Endothelial cell of umbilical vein (primary cell): ENCODE results near the gene CEP128. TPM values are rescaled to one million over a fixed set of nuclear protein-coding genes. Genes with fewer than 3 reads are reported as not detected.

Source experiments
- BruUV-seq: library from RNA; stranded (reverse); fragments of 400-500 nt; replicated peaks from 2 replicates; lab custom pipeline; 2021; lab: Mats Ljungman, UMichigan
- CTCF ChIA-PET: fragments of 300-600, 350-600 bp; sonication (Branson Sonifier 250); formaldehyde crosslinking; loops from one replicate; lab custom pipeline; 2021; ENCODE audit warnings: antibody characterized with exemption, inconsistent platforms; lab: Charles Lee
- POLR2A ChIA-PET: fragments of 300-600, 350-600 bp; sonication (Branson Sonifier 250); formaldehyde crosslinking; loops from one replicate; lab custom pipeline; 2021; ENCODE audit warnings: antibody characterized with exemption, inconsistent platforms; lab: Charles Lee
- DNase-seq: peaks from one replicate; pipeline ENCODE4 v3.0.0-alpha.2; 2011; ENCODE audit warnings: low read depth, low spot score
- FAIRE-seq: peaks from 2 replicates; lab custom pipeline; 2011; peaks lifted over from hg19 to GRCh38; lab: Jason Lieb, UNC
- H2AFZ ChIP-seq: 2 replicates; pipeline ENCODE4 v1.6.0; 2012; ENCODE audit warnings: low read depth, low read length, control low read depth, inconsistent platforms
- H3K27ac ChIP-seq: 2 replicates; pipeline ENCODE4 v1.5.1; 2011; ENCODE audit warnings: low read depth, mild to moderate bottlenecking, control low read depth, low read length, moderate library complexity; ENCODE audit not compliant: insufficient read depth
- H3K27me3 ChIP-seq, 2 experiments: 2 replicates each; pipeline versions ENCODE4 v1.6.0 to v1.6.1; 2011; ENCODE audit warnings: low read length in 2 of 2, mixed read lengths in 1 of 2; ENCODE audit not compliant: control insufficient read depth in 2 of 2, insufficient read depth in 2 of 2
- H3K36me3 ChIP-seq, 2 experiments: 2 replicates in 1 of 2; 3 replicates in 1 of 2; pipeline ENCODE4 v1.5.1; 2011; ENCODE audit warnings: low read length in 2 of 2, mild to moderate bottlenecking in 1 of 2, moderate library complexity in 1 of 2; ENCODE audit not compliant: control insufficient read depth in 2 of 2, insufficient read depth in 2 of 2; ENCODE audit errors: extremely low read depth in 1 of 2
- H3K4me1 ChIP-seq: 3 replicates; pipeline ENCODE4 v1.5.1; 2011; ENCODE audit warnings: mild to moderate bottlenecking, low read length; ENCODE audit not compliant: control insufficient read depth, insufficient read depth; ENCODE audit errors: extremely low read depth
- H3K4me2 ChIP-seq: 2 replicates; pipeline ENCODE4 v1.6.1; 2011; ENCODE audit warnings: low read length, control low read depth, mixed read lengths; ENCODE audit not compliant: insufficient read depth
- H3K4me3 ChIP-seq, 3 experiments: fragments of 200-600 bp in 1 of 3; sonication (generic), shearing (Covaris generic) in 1 of 3; replicated peaks in 1 of 3; 2 replicates each; pipeline ENCODE4 v1.5.1; 2011 to 2016; ENCODE audit warnings: control low read depth in 3 of 3, low read length in 3 of 3, mild to moderate bottlenecking in 2 of 3, inconsistent platforms in 1 of 3, low read depth in 1 of 3, moderate library complexity in 1 of 3; ENCODE audit not compliant: insufficient read depth in 1 of 3
- H3K79me2 ChIP-seq: 2 replicates; pipeline ENCODE4 v1.6.0; 2012; ENCODE audit warnings: low read length, inconsistent platforms; ENCODE audit not compliant: control insufficient read depth, insufficient read depth
- H3K9ac ChIP-seq: replicated peaks from 2 replicates; pipeline ENCODE3; 2011; ENCODE audit warnings: low read length, control low read depth; ENCODE audit not compliant: insufficient read depth; ENCODE audit errors: extremely low read depth
- H3K9me1 ChIP-seq: replicated peaks from 3 replicates; pipeline ENCODE4 v1.6.0; 2011; ENCODE audit warnings: mild to moderate bottlenecking, low read length; ENCODE audit not compliant: control insufficient read depth, insufficient read depth; ENCODE audit errors: extremely low read depth
- H3K9me3 ChIP-seq: replicated peaks from 2 replicates; pipeline ENCODE4 v1.5.1; 2012; ENCODE audit warnings: low read length, inconsistent platforms; ENCODE audit not compliant: control insufficient read depth, insufficient read depth
- H4K20me1 ChIP-seq: replicated peaks from 2 replicates; pipeline ENCODE3; 2011; ENCODE audit warnings: mild to moderate bottlenecking, low read length; ENCODE audit not compliant: control insufficient read depth, insufficient read depth; ENCODE audit errors: extremely low read depth
- FOS ChIP-seq: IDR thresholded peaks from 2 replicates; pipeline ENCODE4 v1.6.1; 2011; ENCODE audit warnings: mild to moderate bottlenecking, low read length, moderate library complexity, borderline replicate concordance; ENCODE audit not compliant: insufficient read depth
- GATA2 ChIP-seq: IDR thresholded peaks from 2 replicates; pipeline ENCODE4 v1.7.0; 2011; ENCODE audit warnings: low read depth, mild to moderate bottlenecking, moderate library complexity, mixed read lengths, low read length; ENCODE audit not compliant: insufficient read length, insufficient read depth
- JUN ChIP-seq: IDR thresholded peaks from 2 replicates; pipeline ENCODE4 v1.6.1; 2011; ENCODE audit warnings: borderline replicate concordance, low read depth; ENCODE audit not compliant: insufficient read length, insufficient read depth
- MYC ChIP-seq: IDR thresholded peaks from one replicate; pipeline ENCODE4 v1.6.1; 2011; ENCODE audit warnings: mild to moderate bottlenecking, low read depth, low read length
- POLR2AphosphoS5 ChIP-seq: IDR thresholded peaks from 2 replicates; pipeline ENCODE4 v1.6.1; 2012; ENCODE audit warnings: low read depth, mild to moderate bottlenecking, control low read depth, low read length, moderate library complexity; ENCODE audit not compliant: insufficient read depth
- dilution Hi-C: fragments of 300-500 bp; cut with MboI; formaldehyde crosslinking; loops from one replicate; pipeline ENCODE4 v1.15.0; 2019; ENCODE audit warnings: low sequenced_read_pairs; ENCODE audit not compliant: extremely low pct_ligation_motif_present
- intact Hi-C: fragments of 100-400 bp; cut with micrococcal nuclease; formaldehyde crosslinking; loops from one replicate; pipeline ENCODE4 v1.10.0; 2022
- polyA plus RNA-seq, 4 experiments: library from polyadenylated mRNA; depleted of rRNA in 3 of 4; stranded (reverse) in 3 of 4; unstranded in 1 of 4; fragments of >200 nt; gene quantifications; 2 replicates each; pipeline versions ENCODE4 v1.2.1 to v1.2.3, GENCODE V29; 2011 to 2012; ENCODE audit warnings: missing spikeins in 1 of 4
- total RNA-seq: library from RNA; stranded (reverse); gene quantifications from 2 replicates; pipeline ENCODE4 v1.2.3, GENCODE V29; 2021
- TF ChIP-seq, protein P1 (sequence below): IDR thresholded peaks from 2 replicates; pipeline ENCODE4 v1.6.1; 2011; ENCODE audit not compliant: insufficient read depth, insufficient read length

Gene CEP128
- total and polyA plus RNA-seq, 2 donors (not counting 3 experiments of a cell fraction or from before 2014, with no cell fraction given): 0.91 to 23.7 TPM

DNA sequence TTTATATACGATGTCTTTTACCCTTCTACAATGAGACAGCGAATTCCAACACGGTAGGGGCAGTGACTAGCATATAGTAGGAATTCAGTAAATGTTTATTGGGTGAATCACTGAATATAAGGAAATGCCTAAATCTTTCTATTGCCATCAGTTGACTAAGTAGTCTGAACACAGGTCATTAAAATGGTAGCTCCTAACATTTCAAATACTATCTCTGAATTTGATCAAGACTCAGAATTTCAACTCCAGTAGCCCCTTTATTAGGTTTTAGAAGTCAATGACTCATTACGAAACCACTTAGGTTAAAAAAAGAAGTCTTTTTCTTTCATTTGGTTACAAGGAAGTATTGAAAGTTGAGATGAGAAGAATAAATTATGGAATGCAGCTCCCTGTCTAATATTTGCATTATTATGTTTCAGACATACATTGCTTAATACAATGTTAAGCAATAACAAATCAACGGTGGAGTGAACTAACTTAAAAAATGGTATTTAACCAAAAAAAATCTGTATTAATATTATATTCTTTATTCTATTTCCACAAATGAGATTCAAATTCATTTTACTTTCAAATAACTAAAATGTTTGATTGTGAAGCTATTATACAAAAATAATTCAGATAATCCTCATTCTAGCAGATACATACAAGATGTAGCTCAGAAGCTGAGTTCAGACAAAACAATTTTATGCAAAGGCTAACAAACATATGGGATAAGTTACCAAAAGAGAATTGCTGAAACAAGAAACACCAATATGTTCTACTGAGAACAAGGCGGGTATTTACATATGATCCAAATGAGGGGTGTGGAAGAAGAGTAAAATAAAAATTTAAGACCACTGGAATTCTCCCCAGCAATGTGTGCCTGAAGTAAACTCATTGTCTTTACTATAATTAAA, 302.7 kb downstream of the CEP128 start:
- Histone ChIP-seq H3K79me2 (no peaks in the 10 kb centered on the region), H3K4me2 (peak overlapping the region; percentile 67), H2AFZ (no peak overlapping the region), H3K27ac (peak overlapping the region; percentile 98), H3K9ac (peak overlapping the region; percentile 81), H3K9me1 (no peaks in the 10 kb centered on the region), H3K9me3 (no peaks in the 10 kb centered on the region), H3K4me1 (peaks cover 38% of the 10 kb centered on the region), H4K20me1 (no peaks in the 10 kb centered on the region), H3K36me3 (no peaks in the 10 kb centered on the region), H3K4me3 (peak overlapping the region in 1 of 3 experiments; percentile 40), H3K27me3 (no peaks in the 10 kb centered on the region)
- TF ChIP-seq MYC (no peak), JUN (peak; percentile 93), GATA2 (peak; percentile 85), POLR2AphosphoS5 (peak; percentile 65), FOS (peak; percentile 90)
- TF ChIP-seq, protein P1, sequence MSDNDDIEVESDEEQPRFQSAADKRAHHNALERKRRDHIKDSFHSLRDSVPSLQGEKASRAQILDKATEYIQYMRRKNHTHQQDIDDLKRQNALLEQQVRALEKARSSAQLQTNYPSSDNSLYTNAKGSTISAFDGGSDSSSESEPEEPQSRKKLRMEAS: no peak
- BruUV-seq: TSS peak; percentile 90
- dilution Hi-C loops (no loop called here), intact Hi-C loops (loop anchor here (1.0 to 5.0 kb wide), 9 partner anchors 18 to 1717 kb away; partner anchors contain the start of gene GTF2A1)
- peak; percentile 59 for FAIRE-seq
- peak; percentile 81 for DNase-seq
- CTCF ChIA-PET: interaction anchor here (0.8 to 1.4 kb wide), 7 partner anchors 15 to 1705 kb away, joined by 3 to 7 read pairs (median 4); no protein-coding TSS in a partner anchor
- POLR2A ChIA-PET: no interaction called here
